GM12878 (cell line): ENCODE measurements around the gene ZNF443. TPM values are rescaled to one million over a fixed set of nuclear protein-coding genes. Genes with fewer than 3 reads are reported as not detected.
"Not testable (repeated sequence)": the region's sequence is repeated elsewhere in the genome, so short reads cannot be mapped to it uniquely, and the experiment has no call there.

Experiments
- ATAC-seq: fragments of 200-7000 bp; cut with Tn5 transposase; 3 replicates; pipeline ENCODE4 v1.9.1; 2020; ENCODE audit warnings: mild to moderate bottlenecking, moderate library complexity
- BruUV-seq: library from RNA; stranded (reverse); fragments of 400-500 nt; replicated peaks from 2 replicates; lab custom pipeline; 2021; lab: Mats Ljungman, UMichigan
- CTCF ChIA-PET: fragments of 300-600 bp; sonication (Branson Sonifier 250); formaldehyde crosslinking; extraction: SDS; loops from one replicate; lab custom pipeline; 2021; ENCODE audit warnings: inconsistent platforms; lab: Yijun Ruan, JAX
- POLR2A ChIA-PET: fragments of 350-600 bp; formaldehyde crosslinking; extraction: SDS; loops from one replicate; lab custom pipeline; 2021; ENCODE audit warnings: inconsistent platforms; lab: Charles Lee
- RAD21 ChIA-PET: fragments of 300-600 bp; sonication (Branson Sonifier 250); formaldehyde crosslinking; loops from one replicate; lab custom pipeline; 2023; ENCODE audit warnings: antibody characterized with exemption; ENCODE audit not compliant: unreplicated experiment; lab: Charles Lee
- SMC1A ChIA-PET: fragments of 300-600 bp; sonication (Branson Sonifier 250); formaldehyde crosslinking; loops from one replicate; lab custom pipeline; 2023; ENCODE audit not compliant: unreplicated experiment, uncharacterized antibody; lab: Charles Lee
- DNase-seq: peaks from one replicate; pipeline ENCODE4 v3.0.0-alpha.2; 2011; ENCODE audit warnings: low read depth, low spot score
- FAIRE-seq: peaks from 3 replicates; lab custom pipeline; 2011; peaks lifted over from hg19 to GRCh38; lab: Jason Lieb, UNC
- H2AFZ ChIP-seq: 2 replicates; pipeline ENCODE4 v1.6.0; 2011; ENCODE audit warnings: low read depth, low read length, control low read depth; ENCODE audit not compliant: control insufficient read depth
- H3K27ac ChIP-seq: 2 replicates; pipeline ENCODE4 v1.5.1; 2011; ENCODE audit warnings: control low read depth; ENCODE audit not compliant: control insufficient read depth, insufficient read depth
- H3K27me3 ChIP-seq, 2 experiments: replicated peaks in 1 of 2; 2 replicates each; pipeline versions ENCODE4 v1.6.0 to v1.6.1; 2011; ENCODE audit warnings: low read length in 1 of 2; ENCODE audit not compliant: control insufficient read depth in 2 of 2, insufficient read depth in 2 of 2
- H3K36me3 ChIP-seq, 2 experiments: 2 replicates each; pipeline ENCODE4 v1.5.1; 2011; ENCODE audit warnings: low read length in 1 of 2; ENCODE audit not compliant: control insufficient read depth in 2 of 2, insufficient read depth in 2 of 2
- H3K4me1 ChIP-seq: 2 replicates; pipeline ENCODE4 v1.6.1; 2011; ENCODE audit warnings: mild to moderate bottlenecking, low read length, moderate library complexity, mixed read lengths; ENCODE audit not compliant: control insufficient read depth, insufficient read depth
- H3K4me2 ChIP-seq: 2 replicates; pipeline ENCODE4 v1.6.0; 2011; ENCODE audit warnings: control low read depth; ENCODE audit not compliant: control insufficient read depth, insufficient read depth
- H3K4me3 ChIP-seq: fragments of 200-600 bp; sonication (generic); 2 replicates; pipeline ENCODE4 v1.5.1; 2016
- H3K79me2 ChIP-seq: 2 replicates; pipeline ENCODE4 v1.6.0; 2011; ENCODE audit warnings: low read length; ENCODE audit not compliant: control insufficient read depth, insufficient read depth
- H3K9ac ChIP-seq: 2 replicates; pipeline ENCODE4 v1.8.0; 2011; ENCODE audit warnings: low read length, control low read depth, mixed read lengths; ENCODE audit not compliant: control insufficient read depth, insufficient read depth
- H3K9me3 ChIP-seq: replicated peaks from 3 replicates; pipeline ENCODE4 v1.5.1; 2011; ENCODE audit warnings: mild to moderate bottlenecking, low read length; ENCODE audit not compliant: control insufficient read depth, insufficient read depth
- H4K20me1 ChIP-seq: 2 replicates; pipeline ENCODE4 v1.6.0; 2011; ENCODE audit not compliant: control insufficient read depth, insufficient read depth
- BHLHE40 ChIP-seq, 2 experiments: fragments of 450-650 bp in 1 of 2; IDR thresholded peaks; 2 replicates each; pipeline ENCODE4 v1.6.1; 2011 to 2017; ENCODE audit warnings: low read depth in 2 of 2, borderline replicate concordance in 1 of 2, improper control_type of control experiment in 1 of 2, low read length in 1 of 2, mild to moderate bottlenecking in 1 of 2
- CBX5 ChIP-seq: sonication (generic); IDR thresholded peaks from 2 replicates; pipeline ENCODE4 v1.6.1; 2016; ENCODE audit warnings: low read depth, moderate library complexity, mild to moderate bottlenecking, inconsistent platforms
- RUNX3 ChIP-seq: IDR thresholded peaks from 2 replicates; pipeline ENCODE4 v1.6.1; 2012; ENCODE audit warnings: low read length, inconsistent platforms
- WGBS: methylation state at CpG from one replicate; pipeline ENCODE4 v1.1.6; 2016; ENCODE audit warnings: low lambda C conversion rate; ENCODE audit not compliant: insufficient replicate concordance, insufficient coverage; ENCODE audit errors: missing lambda C conversion rate; 5-methylcytosine and 5-hydroxymethylcytosine counted together
- in situ Hi-C: fragments of 300-500 bp; cut with MboI; formaldehyde crosslinking; loops from 9 replicates; pipeline ENCODE4 v1.14.3; 2018; ENCODE audit warnings: mixed read lengths
- intact Hi-C: fragments of 100-400 bp; cut with micrococcal nuclease; formaldehyde crosslinking; loops from one replicate; pipeline ENCODE4 v1.14.2; 2022; ENCODE audit not compliant: unreplicated experiment
- polyA plus RNA-seq, 11 experiments: library from polyadenylated mRNA; depleted of rRNA in 4 of 11; unstranded in 6 of 11; stranded (reverse) in 5 of 11; fragments of >200 nt; fragmentation: Nextera tagmentation in 4 of 11; fragmentation: Illumina TruSeq in 1 of 11; extraction: Ambion mirVana in 4 of 11; extraction: Trizol in 1 of 11; gene quantifications; 1 replicate in 1 of 11; 2 replicates in 10 of 11; pipeline versions ENCODE4 v1.2.1 to v1.2.3, GENCODE V29; 2011 to 2016; ENCODE audit warnings: inconsistent platforms in 2 of 11, missing spikeins in 2 of 11, low read depth in 1 of 11
- total RNA-seq, 4 experiments: library from RNA; depleted of rRNA in 3 of 4; stranded (reverse); fragments of >200 nt in 3 of 4; fragmentation: Illumina TruSeq in 1 of 4; extraction: Trizol in 1 of 4; gene quantifications; 2 replicates each; pipeline versions ENCODE4 v1.2.1 to v1.2.3, GENCODE V29; 2013 to 2021

The ZNF443 gene
- total and polyA plus RNA-seq, 10 of the 15 experiments (the other 5 are each of a cell fraction or from before 2014, with no cell fraction given): 2.1 to 9.1 (median 3.9) TPM

DNA sequence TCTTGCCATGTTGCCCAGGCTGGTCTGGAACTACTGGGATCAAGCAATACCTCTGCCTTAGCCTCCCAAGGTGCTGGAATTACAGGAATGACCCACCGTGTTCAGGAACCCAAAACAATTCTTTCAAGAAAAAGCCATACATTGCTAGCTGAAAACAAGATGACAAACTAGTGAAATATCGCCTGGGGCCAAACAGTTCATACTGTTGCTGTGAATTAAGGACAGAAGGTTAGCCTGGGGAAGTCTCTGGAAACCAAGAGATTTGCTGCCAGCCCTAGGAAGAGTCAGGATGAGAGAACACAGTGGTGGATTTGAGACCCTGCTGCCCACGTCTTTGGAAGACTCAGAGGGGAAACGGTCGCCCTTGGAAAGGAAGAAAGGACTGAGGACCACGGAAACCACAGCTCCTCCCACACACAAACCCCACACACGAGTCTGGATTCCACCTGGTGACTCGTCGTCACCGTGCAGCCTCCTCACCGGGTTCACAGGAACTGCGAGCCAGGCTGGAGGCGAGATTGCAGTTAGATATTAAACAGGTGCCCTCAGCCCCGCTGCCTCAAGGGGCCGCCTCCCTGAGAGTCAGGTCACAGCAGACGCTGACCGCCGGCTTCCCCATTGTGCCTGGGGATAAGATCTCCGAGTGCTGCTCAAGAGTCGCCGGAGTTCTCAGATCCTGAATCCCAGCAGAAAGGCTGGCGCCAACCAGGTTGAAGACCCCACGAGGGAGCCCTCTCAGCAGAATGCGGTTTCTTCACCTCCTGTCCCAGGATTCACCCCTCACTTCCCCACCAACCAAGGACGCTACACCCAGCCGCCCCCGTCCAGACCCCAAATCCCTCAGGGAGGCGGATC, 908 bp downstream of the ZNF443 start:
- RAD21 ChIA-PET: interaction anchor here (0.6 to 1.2 kb wide), 4 partner anchors 39 to 356 kb away, joined by 3 to 6 read pairs (median 3); partner anchors contain the start of genes ZNF442 and ZNF799
- Histone ChIP-seq H3K4me3 (peak overlapping the region; percentile 74), H3K4me2 (peak overlapping the region; percentile 49), H3K27ac (peak overlapping the region; percentile 56), H2AFZ (peak overlapping the region; percentile 9), H3K9ac (peak overlapping the region; percentile 58)
- BruUV-seq: TSS peak; percentile 48
- H3K27me3 ChIP-seq, in situ Hi-C loops, H3K79me2 ChIP-seq, H3K9me3 ChIP-seq, H3K36me3 ChIP-seq, H3K4me1 ChIP-seq, H4K20me1 ChIP-seq: not testable (repeated sequence)
- CTCF ChIA-PET: interaction anchor here (1.0 to 1.6 kb wide), 3 partner anchors 43 to 517 kb away, joined by 3 to 4 read pairs (median 3); partner anchors contain the start of gene ZNF44
- WGBS: under 1% methylated on average over 22 of the region's 28 CpGs
- POLR2A ChIA-PET: interaction anchor here (1.1 kb wide), 1 partner anchor 107 kb away, joined by 4 read pairs; the partner anchor contains the start of gene ZNF563
- SMC1A ChIA-PET: interaction anchor here (0.7 to 1.1 kb wide), 2 partner anchors 38 to 55 kb away, joined by 3 to 6 read pairs; no protein-coding TSS in a partner anchor
- DNase-seq: peak; percentile 24
- TF ChIP-seq BHLHE40 (IDR thresholded peaks at IDR 0.05; ENCODE audit: borderline replicate concordance in 1 of 2, low read depth in 2 of 2, low read length in 1 of 2): peak in 1 of 2 experiments; percentile 44; a peak in 1 of 4 replicates
- peak; percentile 49 for TF ChIP-seq RUNX3
- intact Hi-C loops: loop anchor here (2.0 kb wide), 2 partner anchors 39 to 111 kb away; partner anchors contain the start of genes ZNF564 and ZNF799
- peak; percentile 65 for FAIRE-seq
- ATAC-seq: peak; percentile 75

GRCh38 chr19:12430726-12431299, 10.0 kb downstream of the ZNF443 start:
- H3K27ac ChIP-seq, SMC1A ChIA-PET, POLR2A ChIA-PET, ATAC-seq, RAD21 ChIA-PET, H3K4me2 ChIP-seq, H2AFZ ChIP-seq, in situ Hi-C loops, H3K36me3 ChIP-seq, H3K79me2 ChIP-seq, H3K4me1 ChIP-seq, H3K4me3 ChIP-seq, H3K27me3 ChIP-seq, H3K9ac ChIP-seq, DNase-seq, H4K20me1 ChIP-seq, intact Hi-C loops, CTCF ChIA-PET, FAIRE-seq: not testable (repeated sequence)
- TSS peak; percentile 6 for BruUV-seq
- TF ChIP-seq CBX5: peak; percentile 30; the same call in 1 of the 2 replicates
- WGBS: 98% methylated on average over 6 of the region's 6 CpGs
- peaks cover 12% of the 10 kb centered on the region for H3K9me3 ChIP-seq
